SKM-1 (cell line): Measurements from ENCODE around the gene N4BP3.
A peak's percentile ranks its signal among the peaks of the same experiment; 100 is the strongest.
"Not testable (repeated sequence)": the region's sequence is repeated elsewhere in the genome, so short reads cannot be mapped to it uniquely, and the experiment has no call there.

Experiments used
- DNase-seq: peaks from one replicate; lab custom pipeline; 2025; ENCODE audit not compliant: unreplicated experiment; lab: John Stamatoyannopoulos, UW

The N4BP3 gene

GRCh38 chr5:178121391-178122276, 8.3 kb downstream of the N4BP3 start:
- DNase-seq, result no peak

- no peak for DNase-seq
Observed at GRCh38 chr5:178122346-178122745, 9.0 kb downstream of the N4BP3 start.

GRCh38 chr5:178123094-178123965, 10.0 kb downstream of the N4BP3 start:
- DNase-seq, result no peak

- no peak for DNase-seq
Observed at GRCh38 chr5:178123966-178124925, 10.9 kb downstream of the N4BP3 start.

- no peak for DNase-seq
Observed at GRCh38 chr5:178125253-178125906, 12.0 kb downstream of the N4BP3 start.

DNA sequence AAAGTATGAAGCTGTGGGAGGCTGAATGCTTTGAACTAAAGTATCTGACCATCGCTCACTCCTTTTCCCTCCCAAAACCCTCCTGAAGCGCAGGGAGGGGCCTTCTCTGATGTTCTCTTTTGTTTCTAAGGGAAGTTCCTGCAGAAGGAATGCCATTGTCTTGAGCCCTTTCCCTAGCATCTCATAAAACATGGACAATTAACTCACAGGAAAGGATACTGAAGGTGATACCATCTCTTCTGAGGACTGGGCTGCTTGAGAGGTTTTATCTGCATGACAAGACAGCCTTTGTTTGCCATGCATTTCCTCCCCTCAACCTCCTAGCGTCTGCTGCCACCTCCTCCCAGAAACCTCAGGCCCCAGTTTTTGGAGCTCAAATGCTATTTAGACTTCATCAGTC, 13.2 kb downstream of the N4BP3 start:
- no peak for DNase-seq

GRCh38 chr5:178127300-178128009, 14.1 kb downstream of the N4BP3 start:
- DNase-seq, result not testable (repeated sequence)

- no peak for DNase-seq
Observed at GRCh38 chr5:178129296-178129695, 16.0 kb downstream of the N4BP3 start.

DNA sequence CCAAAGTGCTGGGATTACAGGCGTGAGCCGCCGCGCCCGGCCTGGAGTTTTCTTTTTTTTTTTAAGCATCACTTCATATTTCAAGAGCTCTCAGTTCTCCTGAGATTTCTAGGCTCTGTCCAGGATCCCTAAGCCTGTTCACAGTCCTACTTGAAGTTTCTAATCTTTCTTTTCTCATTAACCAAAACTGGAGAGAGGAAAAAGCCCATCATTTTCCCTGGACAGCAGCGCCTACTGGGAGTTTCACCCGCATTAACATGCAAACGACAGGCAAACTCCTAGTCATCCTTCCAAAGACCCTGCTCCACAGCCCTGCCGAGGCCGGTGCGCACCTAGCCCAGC, 16.9 kb downstream of the N4BP3 start:
- DNase-seq, result not testable (repeated sequence)

DNA sequence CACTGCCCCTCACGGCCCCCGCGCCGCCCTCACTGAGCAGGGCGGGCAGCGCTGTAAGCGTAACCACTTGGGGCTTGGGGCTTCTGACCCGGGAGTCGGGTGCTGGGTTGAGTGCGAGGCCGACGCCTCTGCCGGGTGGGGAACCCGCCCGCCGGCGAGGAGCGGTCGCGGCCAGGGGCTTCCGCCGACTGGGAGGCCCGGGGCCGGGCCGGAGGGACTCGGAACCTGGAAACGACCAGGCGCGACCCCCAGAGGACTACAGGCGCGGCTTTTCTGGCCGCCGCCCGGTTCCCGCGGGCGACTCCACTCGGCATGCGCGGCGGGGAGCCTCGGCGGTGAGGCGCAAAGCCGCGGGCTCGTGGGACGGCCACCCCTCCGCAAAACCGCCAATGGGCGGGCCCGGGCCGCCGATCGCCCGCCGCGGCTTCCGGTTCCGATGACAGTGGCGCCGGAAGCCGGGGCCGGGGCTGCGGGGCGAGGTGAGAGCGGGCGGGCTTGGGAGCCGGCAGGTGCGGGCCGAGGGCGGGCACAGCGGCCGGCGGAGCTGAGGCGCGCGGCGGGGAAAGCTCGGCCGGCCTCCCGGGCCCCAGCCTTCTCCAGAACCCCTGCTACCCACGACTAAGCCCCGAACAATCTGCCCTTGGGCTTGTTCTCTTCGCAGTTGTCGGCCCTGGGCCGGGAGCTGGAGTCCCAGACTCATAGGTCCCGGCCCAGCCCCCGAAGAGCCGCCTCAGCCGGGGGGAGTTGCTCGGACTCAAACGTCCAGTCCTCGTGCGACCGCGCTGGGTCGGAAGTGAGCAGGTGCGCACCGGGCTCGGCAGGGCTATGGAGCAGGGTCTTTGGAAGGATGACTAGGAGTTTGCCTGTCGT, 17.5 kb downstream of the N4BP3 start, which contains the start of gene RMND5B:
Gene RMND5B (plus strand): TSS at position 439 of the 870 bp plus-strand sequence. CDS start 7,106 bp downstream, outside the sequence.
- peak; percentile 76 for DNase-seq

- no peak for DNase-seq
Observed at GRCh38 chr5:178131446-178131996, 18.2 kb downstream of the N4BP3 start.

DNA sequence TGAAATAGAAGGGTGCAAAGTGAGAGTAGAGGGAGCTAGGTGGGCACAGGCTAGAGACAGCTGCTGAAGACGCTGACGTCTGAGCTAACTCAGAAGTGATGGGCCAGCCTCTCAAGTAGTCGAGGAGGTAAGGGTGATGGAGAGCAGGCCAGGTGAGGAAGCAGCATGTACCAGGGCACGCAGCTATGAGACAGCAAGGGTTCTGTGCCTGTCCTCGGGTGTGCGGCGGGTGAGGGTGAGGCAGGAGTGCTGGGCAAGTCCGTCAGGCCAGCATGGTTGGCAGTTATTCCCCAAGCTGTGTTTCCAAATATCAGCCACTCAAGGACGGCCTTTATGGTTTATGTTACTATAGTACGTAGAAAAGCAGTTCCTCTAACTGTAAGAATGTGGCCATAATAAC, 23.7 kb downstream of the N4BP3 start:
- no peak for DNase-seq

- DNase-seq, result no peak
Observed at GRCh38 chr5:178137991-178138390, 24.7 kb downstream of the N4BP3 start.

GRCh38 chr5:178141550-178141949, 28.2 kb downstream of the N4BP3 start:
- no peak for DNase-seq

- no peak for DNase-seq
Observed at GRCh38 chr5:178142642-178143041, 29.3 kb downstream of the N4BP3 start.

- no peak for DNase-seq
Observed at GRCh38 chr5:178143246-178143645, 29.9 kb downstream of the N4BP3 start.

GRCh38 chr5:178143901-178144300, 30.6 kb downstream of the N4BP3 start:
- DNase-seq, result no peak
